ENCODE measurements around the gene PGC. TPM values are rescaled to one million over a fixed set of nuclear protein-coding genes. Genes with fewer than 3 reads are reported as not detected.
A peak's percentile ranks its signal among the peaks of the same experiment; 100 is the strongest.

PGC gene
- total and polyA plus RNA-seq, 2 donors (not counting 3 experiments of a cell fraction or from before 2014, with no cell fraction given): not detected

DNA sequence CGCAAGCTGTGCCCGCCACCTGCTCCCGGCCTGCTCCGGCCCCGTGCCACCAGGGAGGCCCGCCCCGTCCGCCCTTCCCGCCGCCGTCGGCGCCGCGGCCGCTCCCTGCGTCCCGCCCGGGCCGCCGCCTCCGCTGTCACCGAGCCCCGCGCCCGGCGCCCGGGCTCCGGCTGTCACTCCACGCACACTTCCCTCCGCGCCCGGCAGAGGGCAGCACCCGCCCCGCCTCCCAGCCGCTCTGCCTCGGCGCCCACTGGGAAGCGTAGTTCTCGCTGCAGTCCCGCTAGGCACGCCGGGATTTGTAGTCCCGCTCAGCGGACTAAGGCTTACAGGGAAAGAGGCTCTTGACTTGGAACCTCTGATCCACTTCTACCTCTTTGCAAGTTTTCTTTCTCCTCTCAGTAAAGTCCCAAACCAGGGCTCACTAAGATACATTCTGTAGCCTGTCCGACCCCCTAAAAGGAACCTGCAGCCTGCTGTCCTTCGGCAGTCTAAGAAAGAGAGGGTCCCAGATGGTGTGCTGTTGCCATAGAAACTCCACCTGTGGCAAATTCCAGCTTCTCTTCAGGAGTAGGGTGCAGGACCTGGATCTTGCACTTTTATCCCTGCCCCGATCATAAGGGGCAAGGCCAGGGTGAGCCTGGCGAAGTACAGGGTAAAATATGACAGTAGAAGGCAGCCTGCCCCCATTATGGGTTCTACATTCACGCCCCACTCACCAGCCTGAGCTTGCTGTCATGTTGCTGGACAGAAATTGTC lies 11.6 kb downstream of the PGC start, which contains the start of gene TFEB:
TSS of gene TFEB (minus strand) at position 182 of the 759 bp plus-strand sequence. CDS start 44,395 bp downstream, outside the sequence.
- dilution Hi-C loops (cut with MboI; ENCODE audit: extremely low pct_ligation_motif_present, low sequenced_read_pairs) (no loop called here), intact Hi-C loops (cut with micrococcal nuclease) (loop anchor here (1.0 to 2.0 kb wide), 3 partner anchors 29 to 51 kb away; partner anchors contain the start of gene TOMM6)
- H3K9me3 ChIP-seq (replicated peaks; ENCODE audit: control insufficient read depth, insufficient read depth, low read length): no peaks in the 10 kb centered on the region
- peak within 1 kb of the TSS; percentile 9 to 70 (median 24) for H3K4me3 ChIP-seq (replicated peaks in 1 of 3; ENCODE audit: insufficient read depth in 1 of 3, low read depth in 1 of 3, low read length in 3 of 3)
- H3K9ac ChIP-seq (replicated peaks; ENCODE audit: extremely low read depth, insufficient read depth, low read length): peak within 1 kb of the TSS; percentile 4
- DNase-seq (ENCODE audit: low read depth, low spot score) (peak; percentile 87), FAIRE-seq (peak; percentile 89)
- no peaks in the 10 kb centered on the region for H3K9me1 ChIP-seq (replicated peaks; ENCODE audit: control insufficient read depth, extremely low read depth, insufficient read depth, low read length)
- BruUV-seq (replicated peaks): no TSS peak
- H3K27ac ChIP-seq (ENCODE audit: insufficient read depth, low read depth, low read length): no peak within 1 kb of the TSS
- no peaks in the 10 kb centered on the region for H3K27me3 ChIP-seq (ENCODE audit: control insufficient read depth in 2 of 2, insufficient read depth in 2 of 2, low read length in 2 of 2)
- no peaks in the 10 kb centered on the region for H3K36me3 ChIP-seq (ENCODE audit: control insufficient read depth in 2 of 2, extremely low read depth in 1 of 2, insufficient read depth in 2 of 2, low read length in 2 of 2)
- no peaks in the 10 kb centered on the region for H3K79me2 ChIP-seq (ENCODE audit: control insufficient read depth, insufficient read depth, low read length)
- H3K4me1 ChIP-seq (ENCODE audit: control insufficient read depth, extremely low read depth, insufficient read depth, low read length): peaks cover 16% of the 10 kb centered on the region
- H4K20me1 ChIP-seq (replicated peaks; ENCODE audit: control insufficient read depth, extremely low read depth, insufficient read depth, low read length): no peaks in the 10 kb centered on the region
- ChIA-PET CTCF (interaction anchor here (1.2 to 2.5 kb wide), 5 partner anchors 20 to 52 kb away, joined by 4 to 19 read pairs (median 5); partner anchors contain the start of gene TOMM6), POLR2A (no interaction called here)
- TF ChIP-seq, protein P1, sequence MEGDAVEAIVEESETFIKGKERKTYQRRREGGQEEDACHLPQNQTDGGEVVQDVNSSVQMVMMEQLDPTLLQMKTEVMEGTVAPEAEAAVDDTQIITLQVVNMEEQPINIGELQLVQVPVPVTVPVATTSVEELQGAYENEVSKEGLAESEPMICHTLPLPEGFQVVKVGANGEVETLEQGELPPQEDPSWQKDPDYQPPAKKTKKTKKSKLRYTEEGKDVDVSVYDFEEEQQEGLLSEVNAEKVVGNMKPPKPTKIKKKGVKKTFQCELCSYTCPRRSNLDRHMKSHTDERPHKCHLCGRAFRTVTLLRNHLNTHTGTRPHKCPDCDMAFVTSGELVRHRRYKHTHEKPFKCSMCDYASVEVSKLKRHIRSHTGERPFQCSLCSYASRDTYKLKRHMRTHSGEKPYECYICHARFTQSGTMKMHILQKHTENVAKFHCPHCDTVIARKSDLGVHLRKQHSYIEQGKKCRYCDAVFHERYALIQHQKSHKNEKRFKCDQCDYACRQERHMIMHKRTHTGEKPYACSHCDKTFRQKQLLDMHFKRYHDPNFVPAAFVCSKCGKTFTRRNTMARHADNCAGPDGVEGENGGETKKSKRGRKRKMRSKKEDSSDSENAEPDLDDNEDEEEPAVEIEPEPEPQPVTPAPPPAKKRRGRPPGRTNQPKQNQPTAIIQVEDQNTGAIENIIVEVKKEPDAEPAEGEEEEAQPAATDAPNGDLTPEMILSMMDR (IDR thresholded peaks at IDR 0.05; ENCODE audit: extremely low read depth in 1 of 2, insufficient read depth in 1 of 2, low read depth in 1 of 2, low read length in 2 of 2): peak; percentile 95 to 99
- TF ChIP-seq MYC (IDR thresholded peaks at IDR 0.05; ENCODE audit: low read depth, low read length): no peak
- peak within 1 kb of the TSS; percentile 67 for H2AFZ ChIP-seq (ENCODE audit: low read depth, low read length)
- H3K4me2 ChIP-seq (ENCODE audit: insufficient read depth, low read length): peak within 1 kb of the TSS; percentile 53

All from endothelial cell of umbilical vein (primary cell).